Activated CD8-positive, alpha-beta T cell treated with anti-CD3 and anti-CD28 coated beads for 36 hours (primary cell): ENCODE results near the gene KHDRBS1. TPM values are rescaled to one million over a fixed set of nuclear protein-coding genes. Genes with fewer than 3 reads are reported as not detected.

Experiments
- ATAC-seq: fragments of 200-7000 bp; cut with Tn5 transposase; one replicate; pipeline ENCODE4 v1.10.0; 2021; ENCODE audit warnings: mild to moderate bottlenecking, moderate library complexity
- CTCF ChIA-PET: fragments of 350-600 bp; sonication (Branson Sonifier 250); formaldehyde crosslinking; loops from one replicate; lab custom pipeline; 2021; ENCODE audit warnings: antibody characterized with exemption; lab: Charles Lee
- POLR2A ChIA-PET: fragments of 350-600 bp; sonication (Branson Sonifier 250); formaldehyde crosslinking; loops from one replicate; lab custom pipeline; 2021; ENCODE audit warnings: antibody characterized with exemption; lab: Charles Lee
- DNase-seq: peaks from one replicate; pipeline ENCODE4 v3.0.0-alpha.2; 2020
- H3K27ac Mint-ChIP-seq: one replicate; pipeline ENCODE4 v1.8.0; 2021; ENCODE audit warnings: mild to moderate bottlenecking, mixed read lengths
- H3K27me3 Mint-ChIP-seq: one replicate; pipeline ENCODE4 v1.8.0; 2021; ENCODE audit warnings: mixed read lengths
- H3K36me3 Mint-ChIP-seq: one replicate; pipeline ENCODE4 v1.8.0; 2021; ENCODE audit warnings: low read depth, mixed read lengths
- H3K4me1 Mint-ChIP-seq: one replicate; pipeline ENCODE4 v1.8.0; 2021; ENCODE audit warnings: low read depth, mixed read lengths
- H3K4me3 Mint-ChIP-seq: one replicate; pipeline ENCODE4 v1.8.0; 2021; ENCODE audit warnings: mild to moderate bottlenecking, moderate library complexity, mixed read lengths
- H3K9me3 Mint-ChIP-seq: one replicate; pipeline ENCODE4 v1.8.0; 2021; ENCODE audit warnings: mixed read lengths
- intact Hi-C: fragments of 100-400 bp; cut with micrococcal nuclease; formaldehyde crosslinking; loops from one replicate; pipeline ENCODE4 v1.10.0; 2022
- total RNA-seq, 2 experiments: library from RNA; stranded (reverse); gene quantifications; one replicate each; pipeline ENCODE4 v1.2.3, GENCODE V29; 2021
- TF ChIP-seq, protein P1 (sequence below): fragments of 200-600 bp; IDR thresholded peaks from one replicate; pipeline ENCODE4 v1.8.0; 2022; ENCODE audit warnings: antibody characterized with exemption, mild to moderate bottlenecking

Gene KHDRBS1
- total RNA-seq, 2 experiments from 2014 or later = 201 to 203 TPM

DNA sequence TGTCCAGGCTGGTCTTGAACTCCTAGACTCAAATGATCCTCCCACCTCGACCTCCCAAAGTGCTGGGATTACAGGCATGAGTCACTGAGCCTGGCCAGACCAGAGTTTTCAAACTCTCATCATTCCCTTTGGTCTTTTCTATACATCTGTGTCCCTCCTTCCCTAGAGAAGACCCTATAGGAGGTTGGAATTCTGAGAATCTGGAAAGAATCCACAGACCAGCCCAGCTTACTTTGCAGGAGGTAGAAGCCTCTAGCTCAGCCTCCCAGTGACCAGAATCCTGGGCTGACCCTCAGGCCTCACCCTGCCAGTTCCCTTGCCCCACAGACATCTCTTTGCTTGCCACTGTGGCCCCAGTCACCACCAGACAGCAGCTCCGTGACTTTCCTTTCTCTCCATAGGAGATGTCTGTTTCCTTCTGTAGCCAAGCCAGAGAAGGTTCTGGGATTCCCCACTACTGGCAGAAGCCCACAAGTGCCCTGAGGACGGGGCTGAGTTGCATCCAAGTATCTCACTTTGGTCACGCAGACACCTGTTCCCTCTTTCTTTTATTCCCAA is 34.7 kb upstream of the KHDRBS1 start:
- TF ChIP-seq, protein P1, sequence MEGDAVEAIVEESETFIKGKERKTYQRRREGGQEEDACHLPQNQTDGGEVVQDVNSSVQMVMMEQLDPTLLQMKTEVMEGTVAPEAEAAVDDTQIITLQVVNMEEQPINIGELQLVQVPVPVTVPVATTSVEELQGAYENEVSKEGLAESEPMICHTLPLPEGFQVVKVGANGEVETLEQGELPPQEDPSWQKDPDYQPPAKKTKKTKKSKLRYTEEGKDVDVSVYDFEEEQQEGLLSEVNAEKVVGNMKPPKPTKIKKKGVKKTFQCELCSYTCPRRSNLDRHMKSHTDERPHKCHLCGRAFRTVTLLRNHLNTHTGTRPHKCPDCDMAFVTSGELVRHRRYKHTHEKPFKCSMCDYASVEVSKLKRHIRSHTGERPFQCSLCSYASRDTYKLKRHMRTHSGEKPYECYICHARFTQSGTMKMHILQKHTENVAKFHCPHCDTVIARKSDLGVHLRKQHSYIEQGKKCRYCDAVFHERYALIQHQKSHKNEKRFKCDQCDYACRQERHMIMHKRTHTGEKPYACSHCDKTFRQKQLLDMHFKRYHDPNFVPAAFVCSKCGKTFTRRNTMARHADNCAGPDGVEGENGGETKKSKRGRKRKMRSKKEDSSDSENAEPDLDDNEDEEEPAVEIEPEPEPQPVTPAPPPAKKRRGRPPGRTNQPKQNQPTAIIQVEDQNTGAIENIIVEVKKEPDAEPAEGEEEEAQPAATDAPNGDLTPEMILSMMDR = no peak
- no peak for DNase-seq
- no peaks in the 10 kb centered on the region for H3K27me3 Mint-ChIP-seq
- H3K27ac Mint-ChIP-seq = no peak overlapping the region
- no peaks in the 10 kb centered on the region for H3K9me3 Mint-ChIP-seq
- ChIA-PET CTCF (interaction anchor here (2.6 kb wide), 1 partner anchor 16 kb away, joined by 16 read pairs; no protein-coding TSS in a partner anchor), POLR2A (interaction anchor here (0.6 to 0.7 kb wide), 2 partner anchors 48 to 132 kb away, joined by 3 read pairs; no protein-coding TSS in a partner anchor)
- peaks cover 30% of the 10 kb centered on the region for H3K4me1 Mint-ChIP-seq
- H3K36me3 Mint-ChIP-seq = no peaks in the 10 kb centered on the region
- no peak overlapping the region for H3K4me3 Mint-ChIP-seq
- intact Hi-C loops = no loop called here
- ATAC-seq = no peak

DNA sequence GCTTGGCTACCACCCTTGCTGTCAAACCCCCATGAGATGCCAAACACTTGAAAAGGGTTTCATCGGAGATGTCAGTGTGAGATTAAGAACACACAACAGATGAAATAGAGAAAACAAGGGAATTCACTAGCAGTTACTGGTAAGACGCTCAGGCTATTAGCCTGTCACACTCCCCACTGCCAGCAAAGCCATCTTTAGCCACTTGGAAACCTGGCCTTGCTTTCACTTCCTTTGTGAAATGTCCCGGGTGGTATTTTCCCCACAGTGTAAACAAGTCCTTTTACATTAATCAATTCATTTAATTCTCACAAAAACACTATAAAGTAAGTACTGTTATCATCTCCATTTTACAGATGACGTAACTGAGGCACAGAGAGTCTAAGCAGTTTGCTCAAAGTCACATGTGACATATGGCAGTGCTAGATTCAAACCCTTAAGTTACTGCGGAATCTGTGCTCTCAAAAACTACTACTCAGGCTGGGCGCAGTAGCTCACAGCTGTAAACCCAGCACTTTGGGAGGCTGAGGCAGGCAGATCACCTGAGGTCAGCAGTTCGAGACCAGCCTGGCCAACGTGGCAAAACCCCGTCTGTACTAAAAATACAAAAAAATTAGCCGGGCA is 32.7 kb upstream of the KHDRBS1 start:
- Mint-ChIP-seq H3K4me3 (no peak overlapping the region), H3K27me3 (no peaks in the 10 kb centered on the region), H3K4me1 (peaks cover 42% of the 10 kb centered on the region), H3K9me3 (no peaks in the 10 kb centered on the region), H3K27ac (no peak overlapping the region), H3K36me3 (no peaks in the 10 kb centered on the region)
- TF ChIP-seq, protein P1 = no peak
- intact Hi-C loops = no loop called here
- DNase-seq (no peak), ATAC-seq (no peak)
- ChIA-PET POLR2A (interaction anchor here (0.8 kb wide), 1 partner anchor 17 kb away, joined by 3 read pairs; no protein-coding TSS in a partner anchor), CTCF (interaction anchor here (1.0 to 1.7 kb wide), 2 partner anchors 17 to 23 kb away, joined by 3 to 4 read pairs; no protein-coding TSS in a partner anchor)

DNA sequence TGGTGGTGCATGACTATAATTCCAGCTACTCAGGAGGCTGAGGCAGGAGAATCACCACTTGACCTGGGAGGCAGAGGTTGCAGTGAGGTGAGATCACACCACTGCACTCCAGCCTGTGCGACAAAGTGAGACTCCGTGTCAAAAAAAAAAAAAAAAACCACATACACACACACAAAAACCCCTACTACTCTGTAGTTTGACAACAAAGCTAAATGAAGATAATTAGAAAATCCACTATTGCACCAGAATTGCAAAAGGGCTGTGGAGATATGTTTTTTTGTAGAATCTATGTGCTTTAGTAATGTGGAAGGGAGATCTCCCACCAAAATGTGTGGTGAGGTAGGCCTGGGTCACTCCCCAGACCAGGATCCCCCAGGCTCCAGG is 32.2 kb upstream of the KHDRBS1 start:
- peak; percentile 2 for ATAC-seq
- no peaks in the 10 kb centered on the region for H3K9me3 Mint-ChIP-seq
- intact Hi-C loops = no loop called here
- no peak overlapping the region for H3K4me3 Mint-ChIP-seq
- H3K36me3 Mint-ChIP-seq = no peaks in the 10 kb centered on the region
- peaks cover 42% of the 10 kb centered on the region for H3K4me1 Mint-ChIP-seq
- no peaks in the 10 kb centered on the region for H3K27me3 Mint-ChIP-seq
- CTCF ChIA-PET = interaction anchor here (1.3 to 1.7 kb wide), 2 partner anchors 15 to 23 kb away, joined by 3 to 4 read pairs; no protein-coding TSS in a partner anchor
- H3K27ac Mint-ChIP-seq = peak overlapping the region; percentile 50
- TF ChIP-seq, protein P1 = no peak
- POLR2A ChIA-PET = interaction anchor here (0.8 to 1.0 kb wide), 2 partner anchors 17 to 39 kb away, joined by 3 read pairs; no protein-coding TSS in a partner anchor
- DNase-seq = no peak

DNA sequence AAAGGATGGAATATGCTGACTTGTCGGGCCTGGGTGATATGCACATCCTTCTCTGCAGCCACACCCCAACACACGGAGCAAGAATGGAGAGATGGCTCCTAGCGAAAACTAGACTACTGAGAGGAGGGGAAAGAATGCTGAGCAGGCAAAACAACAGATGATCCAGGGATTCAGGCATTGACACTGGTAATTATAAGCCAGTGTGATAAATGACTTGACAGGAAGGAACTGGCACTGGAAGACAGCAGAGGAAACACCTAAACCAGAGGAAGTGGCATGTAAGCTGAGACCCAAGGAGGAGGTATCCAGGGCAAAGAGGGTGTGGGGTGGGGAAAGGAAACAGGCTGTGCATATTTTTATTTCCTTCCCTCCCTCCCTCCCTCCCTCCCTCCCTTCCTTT is 31.7 kb upstream of the KHDRBS1 start:
- Mint-ChIP-seq H3K36me3 (no peaks in the 10 kb centered on the region), H3K27ac (peak overlapping the region; percentile 50), H3K4me3 (no peak overlapping the region), H3K27me3 (no peaks in the 10 kb centered on the region), H3K4me1 (peaks cover 45% of the 10 kb centered on the region), H3K9me3 (no peaks in the 10 kb centered on the region)
- peak; percentile 57 for ATAC-seq
- ChIA-PET CTCF (interaction anchor here (1.3 to 2.1 kb wide), 2 partner anchors 10 to 14 kb away, joined by 3 to 5 read pairs; no protein-coding TSS in a partner anchor), POLR2A (interaction anchor here (0.8 to 1.0 kb wide), 2 partner anchors 18 to 39 kb away, joined by 3 read pairs; no protein-coding TSS in a partner anchor)
- TF ChIP-seq, protein P1 = no peak
- intact Hi-C loops = no loop called here
- peak; percentile 46 for DNase-seq
